SK-N-MC (cell line): ENCODE results near the gene CDK16.

ENCODE experiments used
- EZH2 ChIP-seq: fragments of 200-600 bp; sonication (generic); IDR thresholded peaks from one replicate; pipeline ENCODE4 v1.6.1; 2017; ENCODE audit warnings: antibody characterized with exemption
- FOXP2 ChIP-seq: optimal IDR thresholded peaks from 2 replicates; pipeline ENCODE3; 2011; ENCODE audit warnings: mild to moderate bottlenecking, moderate library complexity; ENCODE audit not compliant: insufficient read depth; ENCODE audit errors: extremely low read length, control extremely low read depth
- POLR2AphosphoS5 ChIP-seq: IDR thresholded peaks from 2 replicates; pipeline ENCODE4 v1.6.1; 2012; ENCODE audit warnings: mild to moderate bottlenecking, low read depth, low read length, borderline replicate concordance

DNA sequence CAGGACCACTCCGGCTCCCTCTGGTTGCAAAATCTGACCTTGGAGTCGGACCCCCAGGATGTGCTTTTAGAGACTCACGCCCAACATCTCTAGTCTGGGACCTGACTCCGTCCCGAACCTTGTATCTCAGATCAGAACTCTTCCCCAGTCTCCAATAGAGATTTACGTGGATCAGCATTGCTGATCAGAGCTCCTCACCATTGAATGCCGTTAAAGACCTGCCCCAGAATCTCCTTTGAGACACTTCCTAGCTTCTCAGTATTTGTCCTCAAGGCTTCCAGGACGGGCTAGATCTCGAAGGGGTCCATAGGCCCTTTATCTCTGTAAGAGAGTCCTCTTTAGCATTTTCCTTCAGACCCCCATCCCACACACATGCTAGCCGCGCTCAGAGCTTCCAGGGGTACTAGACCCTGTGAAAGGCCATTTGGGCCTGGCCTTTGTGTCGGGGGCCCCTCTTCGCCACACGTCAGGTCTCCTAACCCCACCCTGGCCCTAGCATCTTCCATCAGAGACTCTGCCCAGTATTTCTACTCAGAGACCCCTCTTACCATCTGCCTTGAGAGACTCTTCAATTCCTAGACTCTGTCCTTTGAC, 24.2 kb upstream of the CDK16 start:
- TF ChIP-seq EZH2, result no peak
- TF ChIP-seq POLR2AphosphoS5, result no peak
- TF ChIP-seq FOXP2, result no peak
